ENCODE data around the gene AXDND1.
"Not testable (repeated sequence)": the region's sequence is repeated elsewhere in the genome, so short reads cannot be mapped to it uniquely, and the experiment has no call there.

The AXDND1 gene

GRCh38 chr1:179365342-179366092, at the start of gene AXDND1:
Gene AXDND1, plus strand, starts transcription at chr1:179365971. Its CDS starts 539 bp downstream, at chr1:179366510.
- peak; percentile 11 to 88 (median 69) for DNase-seq

GRCh38 chr1:179318491-179318890, 47.3 kb upstream of the AXDND1 start:
- no peak for DNase-seq

DNA sequence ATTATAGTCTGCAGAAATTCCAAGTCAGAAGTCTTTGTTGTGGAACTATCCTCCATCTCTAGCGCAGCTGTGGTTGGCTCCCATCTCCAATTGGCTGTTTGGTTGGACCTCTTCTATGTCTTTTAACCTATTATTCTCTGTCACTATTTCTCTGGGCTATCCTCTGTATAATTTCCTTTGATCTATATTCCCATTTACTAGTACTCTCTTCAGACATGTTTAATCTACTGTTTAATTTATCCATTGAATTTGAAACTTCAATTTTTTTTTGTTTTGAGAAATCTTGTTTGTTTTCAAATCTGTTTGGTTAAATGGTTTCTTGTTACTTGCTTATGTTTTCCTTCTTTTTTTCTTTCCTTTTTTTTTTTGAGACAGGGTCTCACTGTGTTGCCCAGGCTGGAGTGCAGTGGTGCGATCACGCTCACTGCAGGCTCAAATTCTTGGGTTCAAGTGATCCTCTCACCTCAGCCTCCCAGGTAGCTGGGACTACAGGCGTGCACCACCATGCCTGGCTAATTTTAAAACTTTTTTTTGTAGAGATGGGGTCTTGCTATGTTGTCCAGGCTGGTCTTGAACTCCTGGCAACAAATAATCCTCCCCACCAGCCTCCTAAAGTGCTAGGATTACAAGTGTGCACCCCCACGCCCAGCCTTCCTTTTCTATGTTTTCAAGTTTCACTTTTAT, 44.1 kb upstream of the AXDND1 start:
- DNase-seq = no peak

GRCh38 chr1:179322557-179322956, 43.2 kb upstream of the AXDND1 start:
- no peak for DNase-seq

GRCh38 chr1:179323436-179323835, 42.3 kb upstream of the AXDND1 start:
- no peak for DNase-seq

DNA sequence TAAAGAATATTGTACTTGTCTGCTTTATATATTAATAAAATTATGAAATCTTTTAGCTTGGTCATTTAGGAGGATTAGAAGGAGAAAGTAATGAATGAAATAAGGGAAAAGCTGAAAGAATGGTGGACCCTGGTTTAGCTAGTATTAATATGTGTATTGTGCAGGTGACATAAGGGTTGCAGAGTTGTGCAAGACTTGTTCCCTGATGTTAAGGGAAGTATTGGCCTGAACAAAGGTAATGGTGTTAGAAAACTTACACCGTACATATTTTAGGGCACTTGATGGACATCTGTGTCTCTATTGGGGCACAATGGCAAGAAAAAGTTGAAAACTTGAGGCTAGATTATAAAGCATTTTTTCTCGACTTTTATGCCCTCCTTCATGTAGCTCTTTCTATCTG, 39.9 kb upstream of the AXDND1 start:
- no peak for DNase-seq

- no peak for DNase-seq
Measured at GRCh38 chr1:179326746-179327145, 39.0 kb upstream of the AXDND1 start.

DNA sequence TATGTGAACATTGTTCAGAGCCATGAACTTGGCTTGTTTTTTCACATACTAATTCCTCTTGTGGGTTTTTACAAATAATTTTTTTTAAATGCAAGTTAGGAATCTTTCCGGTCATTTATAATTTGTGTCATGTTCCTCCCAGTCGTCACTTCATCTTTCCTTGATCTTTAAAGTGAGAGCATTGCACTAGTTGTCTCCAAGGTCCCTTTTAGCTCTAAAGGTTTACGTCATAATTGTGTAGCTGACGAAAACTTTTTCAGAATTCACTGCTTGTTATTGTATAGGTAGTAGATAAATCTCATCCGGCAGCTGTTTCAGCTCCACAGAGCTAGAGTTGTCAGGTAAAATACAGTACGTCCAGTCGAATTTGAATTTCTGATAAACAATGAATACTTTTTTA, 38.6 kb upstream of the AXDND1 start:
- DNase-seq = no peak

DNA sequence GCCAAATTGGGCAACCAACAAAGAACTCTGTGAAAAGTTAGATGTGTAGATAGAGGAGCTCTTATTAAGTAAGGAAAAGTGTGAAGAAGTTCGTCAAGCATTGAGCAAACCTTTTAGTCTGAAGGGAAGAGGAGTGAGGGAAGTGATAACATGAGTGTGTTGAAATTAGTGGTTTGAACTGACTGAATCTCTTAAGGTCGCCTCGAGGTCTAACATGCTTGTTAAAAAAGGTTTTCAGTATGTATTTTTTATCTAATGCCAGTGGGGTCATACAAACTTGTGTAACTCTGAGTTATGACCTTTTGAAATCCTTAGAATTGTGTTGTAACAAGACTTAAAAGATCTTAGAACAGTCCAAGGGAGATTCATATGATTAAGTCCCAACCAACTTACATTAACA, 38.1 kb upstream of the AXDND1 start:
- no peak for DNase-seq

GRCh38 chr1:179329862-179330261, 35.9 kb upstream of the AXDND1 start:
- no peak for DNase-seq

DNA sequence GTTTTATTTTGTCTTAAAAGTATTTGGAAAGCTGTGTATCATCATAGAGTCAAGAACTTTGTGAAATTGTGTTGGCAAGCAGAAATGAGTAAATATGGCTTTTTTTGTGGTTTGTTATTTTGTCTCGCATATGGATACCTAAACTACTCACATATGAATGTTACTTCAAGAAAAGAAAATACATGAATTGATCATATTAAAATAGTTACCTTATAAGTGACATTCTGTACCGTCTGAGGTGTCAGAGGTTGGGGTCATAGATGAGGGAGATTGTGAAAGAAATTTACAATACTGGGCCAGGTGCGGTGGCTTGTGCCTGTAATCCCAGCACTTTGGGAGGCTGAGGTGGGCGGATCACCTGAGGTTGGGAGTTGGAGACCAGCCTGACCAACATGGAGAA, 31.3 kb upstream of the AXDND1 start:
- no peak for DNase-seq

DNA sequence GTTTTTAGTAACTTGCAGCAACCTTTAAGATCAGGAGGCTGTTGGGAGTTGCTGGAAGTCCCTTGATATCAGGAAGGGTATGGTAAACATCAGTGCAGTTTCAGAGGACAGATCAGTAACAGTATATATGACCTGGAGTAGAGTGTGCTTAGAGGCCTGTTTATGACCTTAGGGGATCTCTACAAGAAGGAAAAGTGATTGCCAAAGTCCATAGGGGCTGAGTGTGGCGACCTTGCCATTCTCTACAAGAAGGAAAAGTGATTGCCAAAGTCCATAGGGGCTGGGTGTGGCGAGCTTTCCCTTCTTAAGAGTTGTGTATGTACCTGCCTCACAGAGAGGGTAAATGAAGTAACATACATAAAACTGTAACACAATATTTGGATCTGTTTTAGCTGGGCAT, 28.5 kb upstream of the AXDND1 start:
- no peak for DNase-seq

GRCh38 chr1:179337942-179338560, 27.7 kb upstream of the AXDND1 start:
- DNase-seq = no peak

- no peak for DNase-seq
Measured at GRCh38 chr1:179340918-179341317, 24.9 kb upstream of the AXDND1 start.

GRCh38 chr1:179341943-179342547, 23.7 kb upstream of the AXDND1 start:
- no peak for DNase-seq

DNA sequence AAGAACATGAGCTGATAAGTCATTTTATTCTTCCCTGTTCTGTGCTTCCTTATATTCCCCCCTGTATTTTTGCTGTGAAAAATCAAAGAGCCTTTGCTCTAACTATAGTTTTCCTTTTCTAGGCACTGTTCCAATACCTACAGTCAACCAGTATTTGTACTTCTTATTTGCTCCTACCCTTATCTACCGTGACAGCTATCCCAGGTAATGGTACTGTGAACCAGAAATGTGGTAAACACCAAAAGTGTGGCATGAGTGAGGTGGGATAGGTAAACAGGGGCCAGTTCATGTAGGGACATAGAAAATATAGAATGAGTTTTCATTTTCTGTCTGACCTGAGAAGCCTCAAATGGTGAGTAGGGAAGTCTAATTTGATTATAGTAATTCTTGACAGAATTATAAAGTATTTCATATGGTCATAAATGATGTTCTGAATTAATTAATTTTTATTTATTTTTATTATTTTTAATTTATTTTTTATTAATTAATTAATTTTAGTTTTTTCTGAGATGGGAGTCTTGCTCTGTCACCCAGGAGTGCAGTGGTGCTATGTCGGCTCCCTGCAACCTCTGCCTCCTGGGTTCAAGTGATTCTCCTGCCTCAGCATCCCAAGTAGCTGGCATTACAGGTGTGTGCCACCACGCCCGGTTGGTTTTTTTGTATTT, 22.9 kb upstream of the AXDND1 start:
- no peak for DNase-seq

- no peak for DNase-seq
Measured at GRCh38 chr1:179351281-179351680, 14.5 kb upstream of the AXDND1 start.

- DNase-seq = no peak
Measured at GRCh38 chr1:179352236-179352635, 13.5 kb upstream of the AXDND1 start.

DNA sequence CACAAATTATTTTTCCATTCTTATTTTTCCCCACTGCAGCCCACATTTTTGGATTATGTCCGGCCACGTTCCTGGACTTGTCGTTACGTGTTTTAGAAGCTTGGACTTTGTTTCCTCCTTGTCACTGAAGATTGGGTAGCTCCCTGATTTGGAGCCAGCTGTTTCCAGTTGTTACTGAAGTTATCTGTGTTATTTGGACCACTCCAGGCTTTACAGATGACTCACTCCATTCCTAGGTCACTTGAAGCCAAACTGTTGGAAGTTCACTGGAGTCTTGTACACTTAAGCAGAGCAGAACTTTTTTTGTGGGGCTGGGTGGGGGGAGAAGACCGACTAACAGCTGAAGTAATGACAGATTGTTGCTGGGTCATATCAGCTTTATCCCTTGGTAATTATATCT, 12.2 kb upstream of the AXDND1 start:
- DNase-seq = no peak

DNA sequence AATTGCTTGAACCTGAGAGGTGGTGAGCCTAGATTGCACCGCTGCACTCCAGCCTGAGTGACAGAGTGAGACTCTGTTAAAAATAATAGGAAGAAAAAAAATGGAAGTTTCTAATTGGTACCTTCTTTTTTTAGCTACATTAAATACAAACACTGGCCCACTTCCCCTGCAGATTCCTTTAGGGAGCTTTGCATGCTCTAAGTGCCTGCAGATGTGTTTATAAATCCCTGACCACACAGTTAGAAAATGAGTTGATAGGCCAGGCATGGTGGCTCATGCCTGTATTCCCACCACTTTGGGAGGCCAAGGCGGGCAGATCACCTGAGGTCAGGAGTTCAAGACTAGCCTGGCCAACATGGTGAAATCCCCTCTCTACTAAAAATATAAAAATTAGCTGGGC, 4.1 kb upstream of the AXDND1 start:
- DNase-seq = not testable (repeated sequence)

DNA sequence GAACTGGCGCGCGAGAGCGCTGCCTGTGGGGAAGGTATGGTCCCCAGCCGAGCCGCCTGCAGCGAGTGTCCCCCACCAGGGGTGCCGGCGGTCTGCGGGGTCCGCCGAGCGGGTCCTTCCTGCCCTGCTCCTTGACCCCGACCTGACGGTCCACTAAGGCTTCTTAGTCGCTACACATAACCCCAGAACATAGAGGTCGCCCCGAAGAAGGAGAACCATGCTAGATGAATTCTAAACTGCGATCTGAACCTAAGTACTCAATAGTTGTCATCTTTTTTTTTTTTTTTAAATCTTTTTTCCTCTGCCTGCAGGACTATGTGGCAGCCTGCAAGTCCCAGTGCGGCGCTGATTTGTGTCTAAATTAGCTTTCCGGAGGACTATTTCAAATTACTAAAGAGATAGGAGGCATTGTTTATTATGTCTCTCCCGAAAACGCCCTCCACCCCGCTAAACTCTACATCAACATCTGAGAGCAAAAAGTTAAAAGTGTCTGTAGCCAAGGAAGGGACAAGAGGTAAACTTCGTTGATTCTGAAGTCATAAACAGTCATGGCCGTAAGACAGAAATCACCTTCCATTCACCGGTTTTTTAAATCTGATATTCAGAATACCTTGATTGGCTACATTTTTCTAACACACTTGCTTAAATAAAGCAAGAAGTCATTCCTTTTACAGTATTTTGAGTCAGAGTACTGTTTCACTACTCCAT, 476 bp downstream of the AXDND1 start:
- DNase-seq = peak in 6 of 56 donors; percentile 4 to 59 (median 34)
